ENCODE results near the gene RNFT2. TPM values are rescaled to one million over a fixed set of nuclear protein-coding genes. Genes with fewer than 3 reads are reported as not detected.
A peak's percentile ranks its signal among the peaks of the same experiment; 100 is the strongest.
"Not testable (repeated sequence)": the region's sequence is repeated elsewhere in the genome, so short reads cannot be mapped to it uniquely, and the experiment has no call there.

RNFT2 gene
- total RNA-seq, 1 experiment from 2014 or later, result 29.5 TPM

DNA sequence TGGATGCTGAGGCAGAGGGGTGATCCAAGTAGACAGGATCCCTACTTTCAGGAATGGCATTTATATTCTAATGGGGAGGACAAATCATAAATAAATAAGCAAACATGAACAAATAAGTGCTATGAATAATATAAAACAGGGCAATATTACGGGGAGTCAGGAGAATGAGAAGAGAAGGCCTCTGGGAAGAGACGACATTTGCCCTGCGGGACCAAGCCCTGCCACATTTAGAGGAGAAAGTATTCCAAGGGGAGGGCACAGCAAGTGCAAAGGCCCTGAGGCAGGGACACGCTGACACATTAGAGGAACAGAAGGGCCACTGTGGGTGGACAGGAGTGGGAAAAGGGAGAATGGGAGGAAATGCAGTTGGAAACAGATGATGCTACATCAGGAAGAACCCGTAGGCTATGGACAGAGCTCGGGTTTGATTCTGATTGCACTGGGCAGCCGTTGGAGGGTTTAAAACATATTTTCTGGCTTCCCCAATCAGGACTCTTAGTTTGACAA, 1.3 kb downstream of the RNFT2 start:
- H3K56ac ChIP-seq (ENCODE audit: insufficient read length, low read depth, low read length), result no peak overlapping the region
- H3K4me3 Mint-ChIP-seq, result peak overlapping the region; percentile 93 to 94; a peak in 4 of 5 replicates
- peak overlapping the region; percentile 80 for H3K4me2 ChIP-seq (ENCODE audit: insufficient read depth, insufficient read length, low read length)
- no peak for DNase-seq
- H2BK5ac ChIP-seq (ENCODE audit: insufficient read length, low read length), result no peak overlapping the region
- no peak overlapping the region for H4K91ac ChIP-seq (ENCODE audit: insufficient read length, low read depth, low read length)
- no peak overlapping the region for H3K27ac ChIP-seq (ENCODE audit: insufficient read length, low read depth, low read length)
- no peak overlapping the region for H3K27ac Mint-ChIP-seq
- H4K20me1 ChIP-seq (ENCODE audit: control insufficient read depth, insufficient read depth, insufficient read length), result no peaks in the 10 kb centered on the region
- H3K14ac ChIP-seq (ENCODE audit: insufficient read depth, low read length), result no peak overlapping the region
- no peak overlapping the region for H3T11ph ChIP-seq (ENCODE audit: low read length)
- WGBS (ENCODE audit: extremely low coverage, insufficient read length, low lambda C conversion rate), result no CpG with 5 or more reads among the region's 7 CpGs
- H3K4me1 Mint-ChIP-seq, result peaks cover 17 to 20% of the 10 kb centered on the region in 2 experiments
- no peaks in the 10 kb centered on the region; the same call in 1 of the 2 replicates for H3K27me3 Mint-ChIP-seq (ENCODE audit: low read depth)
- H4K5ac ChIP-seq (ENCODE audit: insufficient read length, low read depth, low read length), result no peak overlapping the region
- no peaks in the 10 kb centered on the region; a peak in 1 of 5 replicates for H3K9me3 Mint-ChIP-seq
- peaks cover 11% of the 10 kb centered on the region; the same call in 1 of the 2 replicates for H3K79me2 ChIP-seq (ENCODE audit: insufficient read depth, low read length)
- H3K27me3 ChIP-seq (ENCODE audit: insufficient read depth, low read length), result no peaks in the 10 kb centered on the region
- no peak overlapping the region for H2BK15ac ChIP-seq (ENCODE audit: low read depth, low read length)
- H2BK120ac ChIP-seq (ENCODE audit: low read depth, low read length, poor library complexity, severe bottlenecking), result no peak overlapping the region
- no peak overlapping the region for H3K18ac ChIP-seq (ENCODE audit: insufficient read length, low read depth, low read length)
- H3K36me3 Mint-ChIP-seq (ENCODE audit: insufficient read depth in 1 of 3, low read depth in 3 of 3), result peaks cover 6 to 35% (median 30%) of the 10 kb centered on the region in 3 experiments; a peak in 6 of 7 replicates
- H2AK5ac ChIP-seq (ENCODE audit: insufficient read length, low read length), result no peak overlapping the region
- H2BK12ac ChIP-seq (ENCODE audit: insufficient read length, low read depth, low read length), result no peak overlapping the region
- H3K23ac ChIP-seq (ENCODE audit: insufficient read length, low read depth, low read length), result no peak overlapping the region
- H3K4me1 ChIP-seq (ENCODE audit: insufficient read depth, low read length), result no peaks in the 10 kb centered on the region; the same call in 1 of the 2 replicates
- H3K9ac ChIP-seq (ENCODE audit: extremely low read depth, insufficient read length, low read length), result no peak overlapping the region
- H2AFZ ChIP-seq (ENCODE audit: low read length), result no peak overlapping the region
- no peaks in the 10 kb centered on the region for H3K79me1 ChIP-seq (ENCODE audit: insufficient read depth, low read depth, low read length, poor library complexity, severe bottlenecking)
- H3K4ac ChIP-seq (ENCODE audit: low read depth, low read length), result no peak overlapping the region
- no peak overlapping the region for H4K8ac ChIP-seq (replicated peaks; ENCODE audit: insufficient read length, low read depth, low read length)
- H3K9me3 ChIP-seq (ENCODE audit: control insufficient read depth, low read depth, low read length), result no peaks in the 10 kb centered on the region
- no peak overlapping the region for H2BK20ac ChIP-seq (ENCODE audit: low read depth, low read length, poor library complexity, severe bottlenecking)
- H3K23me2 ChIP-seq (ENCODE audit: insufficient read length, low read depth, low read length, poor library complexity, severe bottlenecking), result peaks cover 16% of the 10 kb centered on the region
- TF ChIP-seq CTCF (conservative IDR thresholded peaks at IDR 0.05), result no peak

- H3K56ac ChIP-seq (ENCODE audit: insufficient read length, low read depth, low read length); H3K27ac ChIP-seq (ENCODE audit: insufficient read length, low read depth, low read length); H3K4me3 Mint-ChIP-seq; H3K23me2 ChIP-seq (ENCODE audit: insufficient read length, low read depth, low read length, poor library complexity, severe bottlenecking); H2BK20ac ChIP-seq (ENCODE audit: low read depth, low read length, poor library complexity, severe bottlenecking); H2AK5ac ChIP-seq (ENCODE audit: insufficient read length, low read length); H2BK15ac ChIP-seq (ENCODE audit: low read depth, low read length); H3K79me2 ChIP-seq (ENCODE audit: insufficient read depth, low read length); H3T11ph ChIP-seq (ENCODE audit: low read length); H3K4me1 ChIP-seq (ENCODE audit: insufficient read depth, low read length); H3K27ac Mint-ChIP-seq; H3K4ac ChIP-seq (ENCODE audit: low read depth, low read length); H4K5ac ChIP-seq (ENCODE audit: insufficient read length, low read depth, low read length); H4K20me1 ChIP-seq (ENCODE audit: control insufficient read depth, insufficient read depth, insufficient read length); H2BK5ac ChIP-seq (ENCODE audit: insufficient read length, low read length); H3K4me2 ChIP-seq (ENCODE audit: insufficient read depth, insufficient read length, low read length); H3K9me3 Mint-ChIP-seq; H3K79me1 ChIP-seq (ENCODE audit: insufficient read depth, low read depth, low read length, poor library complexity, severe bottlenecking); H3K9ac ChIP-seq (ENCODE audit: extremely low read depth, insufficient read length, low read length); H3K14ac ChIP-seq (ENCODE audit: insufficient read depth, low read length); H2AFZ ChIP-seq (ENCODE audit: low read length); H4K8ac ChIP-seq (replicated peaks; ENCODE audit: insufficient read length, low read depth, low read length); DNase-seq; H2BK120ac ChIP-seq (ENCODE audit: low read depth, low read length, poor library complexity, severe bottlenecking); H3K27me3 ChIP-seq (ENCODE audit: insufficient read depth, low read length); H3K23ac ChIP-seq (ENCODE audit: insufficient read length, low read depth, low read length); H2BK12ac ChIP-seq (ENCODE audit: insufficient read length, low read depth, low read length); H3K9me3 ChIP-seq (ENCODE audit: control insufficient read depth, low read depth, low read length); H3K18ac ChIP-seq (ENCODE audit: insufficient read length, low read depth, low read length); H4K91ac ChIP-seq (ENCODE audit: insufficient read length, low read depth, low read length); H3K27me3 Mint-ChIP-seq (ENCODE audit: low read depth): not testable (repeated sequence)
- Mint-ChIP-seq H3K36me3 (ENCODE audit: insufficient read depth in 1 of 3, low read depth in 3 of 3) (peaks cover 3 to 32% (median 21%) of the 10 kb centered on the region in 3 experiments; a peak in 6 of 7 replicates), H3K4me1 (peaks cover 11 to 13% of the 10 kb centered on the region in 2 experiments; a peak in 3 of 4 replicates)
- no CpG with 5 or more reads among the region's 2 CpGs for WGBS (ENCODE audit: extremely low coverage, insufficient read length, low lambda C conversion rate)
Measured at GRCh38 chr12:116742787-116743186, 4.7 kb downstream of the RNFT2 start.

Data from H9 (cell line).